GM12892 (cell line): ENCODE data around the gene LRRC15. TPM values are rescaled to one million over a fixed set of nuclear protein-coding genes. Genes with fewer than 3 reads are reported as not detected.

Experiments used
- DNase-seq: peaks from one replicate; pipeline ENCODE4 v3.0.0; 2011; ENCODE audit not compliant: insufficient read length
- FAIRE-seq: peaks from 2 replicates; lab custom pipeline; 2011; peaks lifted over from hg19 to GRCh38; lab: Jason Lieb, UNC
- POLR2A ChIP-seq: IDR thresholded peaks from 2 replicates; pipeline ENCODE4 v1.6.1; 2011; ENCODE audit warnings: low read depth, low read length, control low read depth
- POLR2AphosphoS5 ChIP-seq: IDR thresholded peaks from 2 replicates; pipeline ENCODE4 v1.6.1; 2011; ENCODE audit warnings: low read depth, low read length, control low read depth
- TAF1 ChIP-seq: IDR thresholded peaks from 2 replicates; pipeline ENCODE4 v1.6.1; 2011; ENCODE audit warnings: low read depth, mild to moderate bottlenecking, control low read depth, low read length, borderline replicate concordance
- polyA plus RNA-seq: library from polyadenylated mRNA; unstranded; fragments of >200 nt; gene quantifications from one replicate; pipeline ENCODE4 v1.2.1, GENCODE V29; 2012; ENCODE audit warnings: missing spikeins, inconsistent platforms; ENCODE audit not compliant: missing spikeins

LRRC15 gene
- polyA plus RNA-seq, result not detected

GRCh38 chr3:194369522-194370279 lies at the start of gene LRRC15:
LRRC15 (minus strand) TSS chr3:194369743; CDS start chr3:194361043, 8,700 bp downstream.
- TF ChIP-seq POLR2A (no peak), POLR2AphosphoS5 (no peak), TAF1 (no peak)
- FAIRE-seq (no peak), DNase-seq (no peak)

- TF ChIP-seq TAF1 (no peak), POLR2A (no peak), POLR2AphosphoS5 (no peak)
- DNase-seq, result no peak
- FAIRE-seq, result no peak
Measured at GRCh38 chr3:194418671-194419070, 49.1 kb upstream of the LRRC15 start.

- DNase-seq (no peak), FAIRE-seq (no peak)
- TF ChIP-seq POLR2A (no peak), TAF1 (no peak), POLR2AphosphoS5 (no peak)
Measured at GRCh38 chr3:194407423-194407822, 37.9 kb upstream of the LRRC15 start.

- DNase-seq (no peak), FAIRE-seq (no peak)
- TF ChIP-seq POLR2A (no peak), TAF1 (no peak), POLR2AphosphoS5 (no peak)
Measured at GRCh38 chr3:194405766-194406165, 36.2 kb upstream of the LRRC15 start.

GRCh38 chr3:194404365-194405140 lies 35.0 kb upstream of the LRRC15 start:
- FAIRE-seq, result no peak
- no peak for DNase-seq
- TF ChIP-seq TAF1 (no peak), POLR2AphosphoS5 (no peak), POLR2A (no peak)

- FAIRE-seq, result no peak
- DNase-seq, result no peak
- TF ChIP-seq POLR2AphosphoS5, result no peak; the same call in 1 of the 2 replicates
- TF ChIP-seq POLR2A, result peak; percentile 35
- no peak for TF ChIP-seq TAF1
Measured at GRCh38 chr3:194401868-194402329, 32.4 kb upstream of the LRRC15 start.

- TF ChIP-seq POLR2AphosphoS5, result no peak
- no peak for TF ChIP-seq TAF1
- no peak for TF ChIP-seq POLR2A
- no peak for DNase-seq
- no peak for FAIRE-seq
Measured at GRCh38 chr3:194401346-194401745, 31.8 kb upstream of the LRRC15 start.

- no peak for DNase-seq
- TF ChIP-seq POLR2A, result no peak
- TF ChIP-seq TAF1, result no peak
- no peak for TF ChIP-seq POLR2AphosphoS5
- no peak for FAIRE-seq
Measured at GRCh38 chr3:194399874-194400411, 30.4 kb upstream of the LRRC15 start.

GRCh38 chr3:194399166-194399565 lies 29.6 kb upstream of the LRRC15 start, which contains the start of gene GP5:
GP5 (minus strand) TSS chr3:194399266; CDS start chr3:194398282, 984 bp downstream.
- no peak for DNase-seq
- FAIRE-seq, result no peak
- TF ChIP-seq POLR2AphosphoS5 (no peak), TAF1 (no peak), POLR2A (no peak)

- TF ChIP-seq TAF1, result no peak
- no peak for TF ChIP-seq POLR2AphosphoS5
- no peak for TF ChIP-seq POLR2A
- FAIRE-seq (no peak), DNase-seq (no peak)
Measured at GRCh38 chr3:194397757-194398312, 28.3 kb upstream of the LRRC15 start.

GRCh38 chr3:194396859-194397756 lies 27.6 kb upstream of the LRRC15 start:
- FAIRE-seq, result no peak
- no peak for TF ChIP-seq POLR2A
- no peak for TF ChIP-seq POLR2AphosphoS5
- TF ChIP-seq TAF1, result no peak
- DNase-seq, result no peak

GRCh38 chr3:194396539-194396858 lies 27.0 kb upstream of the LRRC15 start:
- DNase-seq (no peak), FAIRE-seq (no peak)
- no peak for TF ChIP-seq TAF1
- no peak for TF ChIP-seq POLR2A
- no peak for TF ChIP-seq POLR2AphosphoS5
